GM19467 (cell line): ENCODE data around the gene CTSC.

ENCODE experiments used
- ATAC-seq: cut with Tn5 transposase; IDR thresholded peaks from one replicate; pipeline ENCODE4 v1.9.1; 2021; ENCODE audit warnings: mild to moderate bottlenecking, moderate library complexity; ENCODE audit not compliant: unreplicated experiment

CTSC gene

DNA sequence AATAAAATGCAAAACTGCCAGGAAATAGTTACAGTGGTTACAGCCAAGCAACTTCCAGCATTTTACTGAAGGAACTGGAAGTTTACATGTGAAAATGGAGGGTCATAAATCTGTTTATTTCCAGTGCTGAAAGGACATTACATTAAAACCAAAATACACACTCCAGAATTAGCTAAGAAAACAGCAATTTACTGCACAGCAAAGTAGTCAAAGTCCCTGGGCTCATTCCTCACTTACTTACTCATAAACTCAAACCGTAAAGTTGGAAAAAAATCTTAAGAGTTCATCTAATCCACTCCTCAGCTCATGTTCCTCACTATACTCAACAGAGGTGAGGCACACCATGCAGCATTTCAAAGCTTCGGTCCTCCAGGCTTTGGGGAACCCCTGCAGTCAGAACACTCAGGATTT, 17.4 kb downstream of the CTSC start:
- no peak for ATAC-seq

DNA sequence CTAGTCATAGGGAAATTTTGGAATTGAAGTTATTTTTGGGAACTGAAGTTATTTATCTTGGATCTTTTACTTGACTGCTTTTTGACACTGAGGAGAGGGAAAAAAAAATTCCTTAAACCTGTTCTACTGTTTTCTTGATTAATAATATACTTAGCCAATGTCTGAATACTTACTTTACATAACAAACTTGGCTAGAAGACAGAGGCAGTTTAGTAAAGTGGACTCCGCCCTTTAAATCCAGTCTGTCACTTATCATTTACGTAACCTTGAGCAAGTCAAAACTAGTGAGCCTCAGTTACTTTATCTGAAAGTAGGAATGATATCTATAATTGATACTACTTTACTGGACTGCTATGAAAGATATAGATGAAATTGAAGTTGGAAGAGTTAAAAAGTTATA, 19.5 kb downstream of the CTSC start:
- ATAC-seq: no peak

DNA sequence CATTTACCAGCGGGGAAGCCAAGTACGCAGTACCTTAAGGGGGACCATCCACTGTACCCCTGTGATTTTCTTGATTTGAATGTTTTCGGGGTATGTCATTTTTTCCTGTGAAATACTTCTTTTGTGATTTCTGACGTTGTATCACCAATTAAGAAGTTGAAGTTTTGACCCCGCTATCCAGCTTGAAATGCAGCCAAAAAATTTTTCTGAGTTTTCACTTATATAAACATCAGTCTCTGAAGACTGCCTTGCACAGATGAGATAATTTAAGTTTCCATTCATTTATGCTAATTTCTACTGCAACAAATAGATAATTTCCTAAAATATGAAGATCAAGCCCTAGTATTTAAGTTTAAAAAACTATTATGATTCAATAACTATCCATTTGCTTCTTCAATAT, 20.0 kb downstream of the CTSC start:
- ATAC-seq: no peak

DNA sequence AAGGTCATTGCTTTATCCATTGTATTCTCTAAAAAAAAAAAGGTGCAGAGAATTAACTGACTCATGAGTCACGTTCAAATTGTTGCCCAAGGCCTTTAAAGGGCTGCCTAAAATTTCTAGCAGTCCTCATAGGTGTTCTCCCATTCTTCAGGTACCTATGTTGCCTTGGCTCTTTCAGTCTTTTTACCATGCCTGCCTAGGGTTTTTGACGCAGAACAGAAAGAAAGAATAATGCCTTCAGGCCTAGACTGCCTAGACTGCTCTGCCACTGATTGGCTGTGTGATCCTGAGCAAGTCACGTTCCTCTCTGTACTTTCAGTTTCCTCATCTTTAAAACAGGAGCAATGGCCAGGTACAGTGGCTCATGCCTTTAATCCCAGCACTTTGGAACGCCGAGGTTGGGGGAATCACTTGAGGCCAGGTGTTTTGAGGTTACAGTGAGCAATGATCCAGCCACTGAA, 21.5 kb downstream of the CTSC start:
- no peak for ATAC-seq

DNA sequence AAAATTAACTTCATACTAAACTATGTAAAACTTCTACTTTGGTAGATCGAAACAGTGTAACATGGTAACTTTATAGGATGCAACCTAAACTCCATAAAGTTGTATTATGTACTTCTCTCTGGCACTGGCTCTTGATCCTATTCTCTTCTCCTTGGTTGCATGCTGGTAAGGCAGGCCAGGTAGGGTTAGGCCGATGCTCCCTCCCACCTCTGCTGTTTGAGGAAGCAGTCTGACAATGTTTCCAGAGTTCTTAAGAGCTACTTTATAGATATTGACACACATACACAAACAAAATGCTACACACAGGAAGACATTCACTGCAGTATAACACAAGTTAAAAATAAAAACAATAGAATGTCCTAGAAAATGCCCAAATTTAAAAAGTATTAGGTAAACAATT, 22.5 kb downstream of the CTSC start:
- ATAC-seq: no peak

DNA sequence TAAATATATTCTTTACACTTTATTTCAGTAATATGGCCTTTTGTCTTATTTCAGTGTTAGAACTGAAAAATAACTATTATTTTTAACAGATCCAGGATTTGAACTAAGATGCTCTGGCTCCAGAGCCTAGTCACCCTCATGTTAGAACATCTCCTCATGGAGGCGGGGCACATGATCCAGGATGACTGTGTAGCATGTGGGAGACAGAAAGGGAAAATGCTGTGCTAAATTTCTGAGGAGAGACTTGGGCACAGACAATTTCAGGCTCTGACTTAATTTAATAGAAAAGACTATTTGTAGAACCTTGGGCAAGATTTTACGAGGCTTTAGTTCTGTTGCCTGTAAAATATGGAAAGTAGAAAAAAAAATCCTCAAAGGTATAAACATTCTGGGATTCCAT, 24.1 kb downstream of the CTSC start:
- no peak for ATAC-seq

DNA sequence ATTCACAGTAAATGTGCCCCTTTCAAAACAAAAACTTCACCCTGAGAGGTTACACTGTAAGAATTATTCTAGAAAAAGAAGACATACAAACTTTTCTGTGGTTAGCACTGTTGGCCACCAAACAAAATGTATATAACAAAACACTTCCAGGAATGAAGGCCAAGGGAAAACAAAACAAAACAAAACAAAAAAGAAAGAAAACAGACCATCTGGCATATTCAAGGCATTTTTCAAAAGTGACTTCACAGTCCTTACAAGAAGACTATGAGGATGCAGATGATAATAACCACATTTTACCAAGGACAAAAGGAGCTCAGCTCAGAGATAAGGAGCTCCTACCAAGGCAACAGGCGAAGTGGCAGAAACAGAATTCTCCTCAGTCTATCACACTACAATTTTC, 24.9 kb downstream of the CTSC start:
- ATAC-seq: no peak

DNA sequence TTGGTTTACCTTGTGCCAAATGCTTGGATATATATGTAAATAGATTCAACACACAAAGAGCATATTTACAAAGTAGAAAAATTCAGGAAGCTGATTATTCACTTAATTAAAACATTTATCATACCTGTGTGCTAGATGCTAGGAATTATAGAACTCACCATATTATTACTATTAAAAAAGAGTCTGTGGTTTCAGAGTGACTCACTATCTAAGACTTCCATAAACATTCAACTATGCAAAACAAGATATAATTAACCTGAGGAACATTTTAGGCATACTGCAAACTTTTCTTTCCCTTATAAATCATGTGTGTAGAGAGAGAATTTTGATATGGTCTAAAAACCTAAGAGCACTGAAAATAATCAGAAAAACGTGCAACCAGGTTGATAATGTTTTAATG, 27.3 kb downstream of the CTSC start:
- ATAC-seq: no peak

DNA sequence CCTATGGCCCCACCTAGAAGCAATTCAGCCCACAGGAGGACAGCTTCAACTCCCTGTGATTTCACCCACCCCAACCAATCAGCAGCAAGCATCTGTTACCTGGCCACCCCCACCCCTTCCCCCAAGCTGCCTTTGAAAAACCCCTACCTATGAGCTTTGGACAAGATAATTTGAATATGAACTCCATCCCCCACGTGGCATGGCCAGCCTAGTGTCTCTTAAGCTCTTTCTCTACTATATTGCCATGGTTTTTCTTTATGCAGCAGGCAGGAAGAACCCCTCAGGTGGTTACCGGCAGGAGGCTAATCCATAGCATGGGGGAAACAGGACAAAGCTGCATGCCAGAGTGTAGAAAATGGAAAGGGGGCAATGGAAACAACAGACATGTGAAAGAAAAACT, 29.0 kb downstream of the CTSC start:
- no peak for ATAC-seq

DNA sequence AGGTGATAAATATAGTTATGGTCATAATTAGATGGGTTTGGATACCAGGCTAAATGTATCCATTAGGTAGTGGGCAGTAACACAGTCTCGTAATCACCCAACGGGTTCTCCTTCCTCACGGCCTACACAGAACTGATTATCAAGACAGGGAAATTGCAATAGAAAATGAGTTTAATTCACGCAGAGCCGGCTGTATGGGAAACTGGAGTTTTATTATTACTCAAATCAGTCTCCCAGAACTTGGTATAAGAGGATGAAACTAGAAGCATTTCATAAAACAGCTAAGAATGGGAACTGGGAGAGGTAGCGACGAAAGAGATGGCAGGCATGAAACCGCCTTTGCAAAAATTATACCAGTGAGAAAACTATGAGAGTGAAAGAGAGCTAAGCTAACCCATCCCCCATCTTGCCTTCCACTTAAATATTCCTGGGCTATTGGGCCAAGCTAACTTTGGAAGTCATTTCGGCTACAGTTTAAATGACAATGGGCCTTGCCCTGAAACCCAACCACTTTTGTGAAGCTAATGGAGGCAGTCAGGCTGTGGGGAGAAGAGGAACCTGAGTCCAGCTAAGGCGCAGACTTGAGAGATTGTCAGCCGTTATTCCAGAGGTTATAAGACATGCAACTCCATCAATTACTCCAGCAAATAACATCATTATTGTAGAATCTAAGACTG, 29.6 kb downstream of the CTSC start:
- peak; percentile 47 for ATAC-seq

DNA sequence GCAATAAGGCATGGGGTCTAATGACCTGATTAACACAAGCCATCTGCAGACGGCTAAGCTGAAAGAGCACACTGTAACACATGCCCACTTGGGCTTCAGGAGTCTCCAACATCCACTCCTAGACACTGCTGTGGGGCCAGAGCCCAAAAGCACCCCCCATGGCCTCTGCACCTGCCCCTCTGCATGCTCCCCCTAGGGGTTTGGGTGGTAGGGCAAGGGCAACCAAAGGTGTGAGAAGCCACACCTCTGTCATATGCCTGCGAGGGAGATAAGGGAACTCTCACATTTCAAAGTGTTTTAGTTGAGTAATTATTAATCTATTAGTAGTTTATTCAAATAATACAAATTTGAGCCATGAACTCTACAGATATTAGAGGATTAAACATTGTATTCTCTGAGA, 30.8 kb downstream of the CTSC start:
- ATAC-seq: no peak

DNA sequence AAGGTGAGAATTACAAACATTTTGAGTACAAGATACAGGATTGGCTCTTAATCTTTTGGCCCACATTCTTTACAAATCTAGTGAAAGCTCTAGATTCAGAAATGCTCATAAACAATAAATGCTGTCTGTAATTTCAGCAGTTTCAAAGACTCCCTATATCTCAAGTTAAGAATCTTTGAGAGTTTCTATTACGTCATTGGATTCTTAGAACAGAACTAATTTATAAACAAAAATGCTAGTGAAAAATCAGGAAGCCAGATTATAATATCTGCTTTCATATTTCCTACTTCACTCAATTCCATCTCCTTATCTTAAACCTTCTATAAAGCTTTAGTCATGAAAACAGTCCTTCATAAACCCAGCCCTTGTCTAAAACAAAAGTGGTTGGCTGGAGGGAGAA, 32.1 kb downstream of the CTSC start:
- no peak for ATAC-seq

DNA sequence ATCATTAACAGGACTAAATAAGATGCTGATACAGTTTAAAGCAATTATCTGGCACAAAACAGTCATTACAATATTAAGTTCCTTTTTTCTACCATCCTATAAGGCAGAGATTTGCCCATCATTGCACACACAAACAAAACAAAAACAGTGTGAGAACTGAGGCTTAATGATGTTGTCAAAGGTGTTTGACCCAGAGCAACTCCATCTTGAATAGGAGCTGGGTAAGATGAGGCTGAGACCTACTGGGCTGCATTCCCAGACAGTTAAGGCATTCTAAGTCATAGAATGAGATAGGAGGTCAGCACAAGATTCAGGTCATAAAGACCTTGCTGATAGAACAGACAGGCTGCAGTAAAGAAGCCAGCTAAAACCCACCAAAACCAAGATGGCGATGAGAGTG, 33.2 kb downstream of the CTSC start:
- ATAC-seq: no peak

DNA sequence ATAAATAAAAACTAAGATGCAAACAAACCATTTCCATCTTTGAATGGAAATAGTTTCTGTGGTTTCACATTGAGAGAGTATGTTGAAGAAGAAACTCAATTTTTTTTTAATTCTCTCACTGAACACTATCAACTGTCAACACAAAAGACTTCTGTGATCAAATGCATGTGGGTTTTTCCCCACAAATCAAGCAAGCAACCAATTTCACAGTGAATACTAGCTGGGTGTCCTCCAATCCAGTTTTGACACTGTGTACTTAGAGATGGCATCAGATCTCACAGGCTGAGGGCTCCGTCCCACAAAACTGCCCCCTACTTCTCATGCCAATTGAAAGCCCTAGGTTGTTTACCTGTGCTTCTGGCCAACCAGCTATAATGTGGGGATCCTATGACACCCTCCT, 34.5 kb downstream of the CTSC start:
- no peak for ATAC-seq

DNA sequence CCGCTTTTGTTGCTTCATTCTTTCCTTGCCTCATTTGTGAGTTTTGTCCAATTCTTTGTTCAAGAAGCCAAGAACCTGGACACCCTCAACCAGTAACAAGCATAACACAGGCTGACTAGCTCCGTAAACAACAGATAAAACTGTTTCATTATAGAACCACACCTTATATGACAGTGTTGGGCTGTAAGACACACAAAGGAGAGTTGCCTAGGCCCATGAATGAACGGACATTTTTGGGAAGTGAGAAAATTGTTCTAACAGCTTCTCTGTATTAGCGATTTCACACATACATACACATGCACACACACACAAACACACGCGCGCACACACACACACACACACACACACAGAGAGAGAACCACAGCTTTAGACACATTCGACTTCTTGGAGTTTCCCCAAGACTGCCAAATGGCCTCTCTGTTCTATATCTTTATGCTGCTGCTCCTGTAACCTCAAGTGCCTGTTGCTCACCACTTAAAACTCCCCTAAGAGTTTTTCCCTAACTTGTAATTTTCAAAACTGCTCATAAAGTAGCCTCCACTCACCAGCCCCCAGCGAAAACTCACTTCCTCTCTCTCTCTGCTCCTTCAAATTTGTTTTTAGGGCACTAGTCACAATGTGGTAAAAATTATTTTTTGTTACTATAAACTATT, 35.9 kb downstream of the CTSC start:
- ATAC-seq: peak; percentile 55

DNA sequence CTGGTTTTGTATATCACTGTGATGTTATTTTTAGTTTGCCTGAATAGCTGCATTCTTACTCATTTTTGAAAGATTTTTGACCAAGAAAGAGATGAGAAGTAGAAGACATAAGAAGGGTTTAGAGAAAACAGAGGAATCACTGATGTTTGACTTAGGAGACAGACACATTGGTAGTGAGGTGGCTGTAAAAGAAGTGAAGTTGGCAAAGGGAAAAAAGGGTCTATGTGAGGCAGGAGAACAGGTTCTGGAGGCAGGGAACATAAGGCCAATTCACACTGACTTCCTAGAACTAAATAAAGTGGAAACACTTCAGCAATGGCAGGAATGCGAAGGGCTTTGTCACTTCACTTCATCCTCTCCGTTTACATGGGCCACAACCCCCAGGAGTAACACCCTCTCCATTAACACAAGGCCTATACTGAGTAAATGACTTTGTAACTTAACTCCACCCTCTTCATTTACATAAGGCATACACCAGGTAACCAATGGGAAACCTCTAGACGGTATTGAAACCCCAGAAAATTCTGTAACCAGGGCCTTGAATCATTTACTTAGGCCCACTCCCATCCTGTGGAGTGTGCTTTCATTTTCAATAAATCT, 36.5 kb downstream of the CTSC start:
- peak; percentile 85 for ATAC-seq

DNA sequence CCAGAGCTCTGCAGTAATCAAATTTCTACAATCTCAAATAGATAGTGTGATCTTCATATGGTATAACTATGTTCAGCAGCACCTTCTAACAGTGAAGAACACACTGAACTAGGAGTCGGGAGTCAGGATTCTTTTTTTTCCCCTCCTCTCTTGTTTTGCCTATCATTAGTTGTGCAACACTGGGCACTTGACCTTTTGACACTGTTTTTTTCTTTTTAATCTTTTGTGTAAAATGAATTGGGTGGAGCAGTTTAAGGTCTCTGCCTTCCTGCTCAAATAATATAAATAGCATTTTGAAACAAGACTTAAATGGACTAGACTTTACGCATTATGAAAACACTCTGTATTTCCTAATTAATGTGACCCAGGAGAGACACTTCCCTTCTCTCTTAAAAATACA, 39.7 kb downstream of the CTSC start:
- no peak for ATAC-seq

DNA sequence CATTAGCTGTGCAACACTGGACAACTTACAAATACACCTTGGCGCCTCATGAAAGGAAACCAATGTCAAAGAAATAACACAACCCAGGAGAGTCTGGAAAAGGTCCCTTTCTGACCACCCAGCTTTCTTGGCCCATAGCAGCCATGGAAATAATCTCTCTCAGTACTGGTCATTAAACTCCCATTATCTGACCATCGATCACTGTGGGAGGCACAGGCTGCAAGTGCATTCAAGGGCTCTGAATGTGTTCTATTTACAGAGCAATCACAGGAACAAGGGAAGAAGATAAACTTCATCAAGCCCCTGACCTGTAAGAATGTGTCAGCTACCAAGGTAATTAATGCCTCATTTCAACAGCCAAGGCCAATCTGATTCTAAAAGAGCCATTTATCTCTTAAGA, 40.1 kb downstream of the CTSC start:
- no peak for ATAC-seq

DNA sequence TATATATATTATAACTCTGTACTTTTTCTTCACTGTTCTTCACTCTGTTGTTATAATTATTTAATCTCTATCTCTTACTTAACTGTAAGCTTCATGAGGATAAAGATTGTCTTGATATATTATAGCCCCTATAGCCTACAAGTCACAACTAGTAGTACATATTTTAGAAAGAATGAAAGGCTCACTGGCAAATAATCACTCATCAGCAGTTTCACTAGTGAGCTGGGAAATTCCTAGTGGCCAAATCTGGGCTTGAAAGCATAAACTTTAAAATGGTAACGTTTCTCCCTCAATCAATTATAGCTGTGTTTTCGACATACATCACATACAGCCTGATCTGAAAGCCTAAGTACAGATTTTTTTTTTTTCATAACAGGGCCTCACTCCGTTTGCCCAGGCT, 42.5 kb downstream of the CTSC start:
- ATAC-seq: no peak

DNA sequence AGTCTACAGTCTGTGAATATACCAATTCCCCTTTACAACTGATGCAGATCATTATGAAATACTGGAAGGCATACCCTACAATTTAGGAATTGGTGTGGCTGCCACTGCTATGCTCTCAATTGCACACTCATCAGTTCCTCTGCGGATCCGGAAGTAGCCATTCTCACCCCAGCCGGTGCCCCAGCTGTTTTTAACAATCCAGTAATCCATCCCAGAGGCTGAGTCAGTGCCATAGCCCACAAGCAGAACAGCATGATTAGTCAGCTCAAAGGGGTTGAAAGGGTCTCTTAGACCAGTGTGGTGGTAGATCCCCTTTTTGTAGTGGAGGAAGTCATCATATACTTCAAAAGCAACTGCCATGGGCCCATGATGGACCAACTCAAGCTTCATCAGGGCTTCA, 43.6 kb downstream of the CTSC start:
- no peak for ATAC-seq

DNA sequence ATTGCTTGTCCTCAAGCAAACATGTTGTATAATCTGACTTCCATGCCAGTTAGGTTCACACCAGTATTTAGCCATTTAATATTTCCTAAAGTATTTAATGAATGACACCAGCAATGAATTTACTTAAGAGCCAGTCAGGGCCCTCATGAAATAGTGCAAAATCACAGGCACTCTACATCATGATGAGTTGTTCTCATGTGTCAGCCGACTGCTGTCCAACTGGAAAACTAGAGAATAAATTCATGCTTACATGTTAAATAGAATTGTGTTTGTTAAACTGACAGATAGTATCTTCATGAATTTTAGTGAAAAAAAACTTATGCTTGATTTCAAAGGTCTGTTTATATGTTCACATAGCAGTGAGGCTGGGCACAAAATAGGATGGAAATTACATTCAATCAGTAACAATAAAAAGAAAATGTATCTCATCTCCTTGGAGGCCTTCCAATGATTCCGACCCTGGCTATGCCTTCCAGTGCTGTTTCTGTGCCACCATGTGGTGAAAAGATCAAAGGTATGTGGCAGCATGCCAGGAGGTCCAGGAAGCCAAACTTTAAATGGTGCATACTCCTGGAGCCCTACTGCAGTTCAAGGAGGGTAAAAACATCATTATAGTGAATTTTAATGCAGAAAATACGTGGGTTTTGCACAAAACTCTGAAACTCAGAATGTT, 45.2 kb downstream of the CTSC start:
- ATAC-seq: no peak

DNA sequence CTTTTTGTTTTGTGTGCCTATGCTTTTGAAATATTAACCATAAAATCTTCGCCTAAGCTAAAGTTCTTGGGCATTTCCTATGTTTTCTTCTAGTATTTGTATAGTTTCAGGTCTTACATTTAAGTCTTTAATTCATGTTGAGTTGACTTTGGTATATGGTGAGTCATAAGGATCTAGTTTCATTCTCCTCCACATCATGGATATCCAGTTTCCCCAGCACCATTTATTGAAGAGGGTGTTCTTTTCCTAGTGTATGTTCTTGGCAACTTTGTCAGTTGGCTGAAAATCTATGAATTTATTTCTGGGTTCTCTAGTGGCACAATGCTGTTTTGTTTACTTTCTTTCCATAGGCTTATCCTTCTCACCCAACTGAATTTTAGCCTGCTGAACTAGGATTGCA, 49.0 kb downstream of the CTSC start:
- ATAC-seq: no peak
